GM18505 (cell line): Measurements from ENCODE around the gene RASA3.
"Not testable (repeated sequence)": the region's sequence is repeated elsewhere in the genome, so short reads cannot be mapped to it uniquely, and the experiment has no call there.

Experiments
- ATAC-seq: cut with Tn5 transposase; IDR thresholded peaks from one replicate; pipeline ENCODE4 v1.9.1; 2021; ENCODE audit not compliant: unreplicated experiment
- POLR2A ChIP-seq: IDR thresholded peaks from 4 replicates; pipeline ENCODE4 v1.6.1; 2011; ENCODE audit warnings: borderline replicate concordance; ENCODE audit not compliant: insufficient read depth, insufficient read length; ENCODE audit errors: extremely low read depth

The RASA3 gene

DNA sequence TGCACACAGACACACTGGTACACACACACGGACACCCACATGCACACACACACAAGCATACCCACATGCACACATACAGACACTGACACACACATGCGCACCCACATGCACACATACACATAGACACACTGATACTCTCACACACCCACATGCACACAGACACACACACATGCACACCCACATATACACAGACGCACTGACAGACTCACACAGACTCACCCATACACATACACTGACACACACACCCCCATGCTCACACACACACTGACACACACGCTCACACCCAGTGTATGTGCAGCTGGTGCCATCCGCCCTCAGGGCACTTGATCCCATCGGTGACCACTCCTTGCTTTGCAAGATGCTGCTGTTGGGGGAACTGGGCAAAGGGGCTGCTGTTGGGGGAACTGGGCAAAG, 9.7 kb upstream of the RASA3 start:
- TF ChIP-seq POLR2A: no peak
- no peak for ATAC-seq

DNA sequence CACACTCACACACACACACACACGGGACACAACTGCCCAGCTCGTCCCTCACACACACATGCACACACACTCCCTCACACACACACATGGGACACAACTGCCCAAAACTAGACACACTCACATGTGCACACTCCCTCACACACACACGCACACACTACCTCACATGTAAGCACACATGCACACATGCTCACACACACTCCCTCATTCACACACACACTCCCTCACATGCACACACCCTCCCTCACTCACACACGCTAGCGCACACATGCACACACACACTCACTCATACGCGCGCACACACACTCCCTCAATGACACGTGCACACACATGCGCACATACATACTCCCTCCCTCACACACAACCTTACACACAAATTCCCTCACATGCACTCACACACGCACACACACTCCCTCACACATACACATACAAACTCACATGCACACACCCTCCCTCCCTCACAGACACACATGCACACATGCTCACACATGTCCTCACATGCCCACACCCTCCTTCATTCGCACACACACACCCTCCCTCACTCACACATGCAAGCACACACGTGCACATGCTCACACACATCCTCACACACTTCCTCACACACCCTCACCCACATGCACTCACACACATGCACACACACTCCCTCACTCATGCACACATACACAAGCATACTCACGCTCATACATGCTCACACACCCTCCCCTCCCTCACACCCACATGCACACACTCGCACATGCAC, 9.0 kb upstream of the RASA3 start:
- no peak for ATAC-seq
- TF ChIP-seq POLR2A: no peak

DNA sequence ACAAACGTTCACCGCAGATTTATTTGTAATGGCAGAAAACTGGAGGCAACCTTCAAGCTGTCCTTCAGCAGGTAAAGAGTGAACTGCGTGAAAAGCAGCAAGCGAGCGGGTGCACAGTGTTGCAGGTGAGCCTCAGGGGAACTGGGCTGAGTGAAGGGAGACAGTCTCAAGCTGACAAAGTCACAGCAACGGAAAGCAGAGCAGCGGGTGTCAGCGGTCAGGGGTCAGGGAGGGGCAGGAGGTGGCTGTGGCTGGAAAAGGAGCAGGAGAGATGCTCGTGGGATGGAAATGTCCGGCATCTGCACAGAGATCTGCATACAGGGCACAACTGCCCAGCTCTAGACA, 8.5 kb upstream of the RASA3 start:
- no peak for TF ChIP-seq POLR2A
- ATAC-seq: no peak

DNA sequence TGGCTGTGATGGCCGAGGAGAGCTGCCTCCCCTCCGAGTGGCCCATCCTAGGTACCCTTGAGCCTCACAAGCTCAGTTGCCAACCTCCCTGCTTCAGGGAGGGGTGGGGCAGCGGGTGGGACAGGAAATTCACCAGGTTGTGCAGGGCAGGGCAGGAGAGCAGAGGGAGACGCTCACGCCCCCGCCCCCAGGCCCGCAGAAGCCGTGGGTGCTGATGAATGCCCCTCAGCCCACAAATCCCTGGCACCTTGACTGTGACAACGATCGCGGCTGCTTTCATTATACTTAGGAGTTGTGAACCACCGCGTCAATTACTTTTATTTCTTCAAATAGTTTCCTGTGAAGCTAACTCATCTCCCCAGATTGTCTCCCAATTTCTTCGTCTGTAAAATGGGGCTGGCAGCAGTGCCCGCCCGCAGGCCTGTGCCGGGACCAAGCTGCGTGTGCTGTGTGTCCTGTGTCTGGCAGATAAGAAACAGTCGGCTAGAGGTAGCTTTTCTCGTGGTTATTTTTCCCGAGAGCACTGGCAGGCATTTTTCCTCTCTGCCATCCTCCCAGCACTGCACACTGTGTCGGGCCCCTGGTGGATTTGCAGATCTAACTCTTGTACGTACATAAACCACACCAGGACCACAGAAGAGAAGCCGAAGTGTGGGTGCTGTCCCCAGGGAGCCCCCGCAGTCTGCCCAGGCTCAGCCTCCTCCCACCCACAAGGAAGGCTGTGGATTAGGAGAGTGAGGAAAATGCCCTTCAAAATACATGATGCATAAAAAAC, 7.9 kb upstream of the RASA3 start:
- no peak for TF ChIP-seq POLR2A
- no peak for ATAC-seq

DNA sequence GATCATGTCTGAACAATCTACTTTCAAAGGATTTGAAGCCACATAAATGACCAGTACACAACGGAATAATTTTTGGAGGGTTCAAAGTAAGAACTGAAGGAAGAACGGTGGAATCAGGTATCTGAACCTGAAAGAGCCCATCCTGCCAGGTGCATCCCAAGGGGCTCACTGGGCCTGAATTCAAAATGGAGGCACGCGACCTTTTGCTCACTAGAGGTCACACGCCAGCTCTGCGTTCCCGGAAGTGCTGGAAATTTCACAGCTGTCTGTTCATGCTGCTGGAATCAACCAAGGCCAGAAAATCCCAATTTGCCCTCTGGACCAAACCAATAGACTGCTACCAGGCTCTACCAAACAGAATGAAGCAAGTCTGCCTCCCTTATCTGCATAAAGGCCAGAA, 4.2 kb upstream of the RASA3 start:
- ATAC-seq: no peak
- TF ChIP-seq POLR2A: no peak

DNA sequence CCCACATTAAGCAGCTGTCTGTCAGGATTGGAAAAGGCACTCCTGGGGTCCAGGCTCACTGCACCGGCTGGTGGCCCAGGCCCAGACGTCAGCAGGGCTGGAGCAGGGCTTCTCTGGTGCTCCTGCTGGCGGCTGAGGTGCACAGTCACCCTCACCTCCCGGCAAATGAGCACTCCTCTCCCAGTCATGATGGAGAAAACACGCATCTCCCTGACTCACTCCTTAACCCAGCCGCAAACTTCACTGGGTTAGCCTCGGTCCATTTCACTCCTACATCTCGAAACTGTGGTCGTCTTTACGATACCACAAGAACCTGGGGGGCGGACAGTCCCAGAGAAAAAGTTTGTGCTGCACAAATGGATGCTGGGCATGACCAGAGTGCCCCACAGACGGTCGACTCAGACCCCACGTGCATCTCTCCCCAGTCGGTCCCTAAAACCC, 3.3 kb upstream of the RASA3 start:
- TF ChIP-seq POLR2A: no peak
- ATAC-seq: no peak

DNA sequence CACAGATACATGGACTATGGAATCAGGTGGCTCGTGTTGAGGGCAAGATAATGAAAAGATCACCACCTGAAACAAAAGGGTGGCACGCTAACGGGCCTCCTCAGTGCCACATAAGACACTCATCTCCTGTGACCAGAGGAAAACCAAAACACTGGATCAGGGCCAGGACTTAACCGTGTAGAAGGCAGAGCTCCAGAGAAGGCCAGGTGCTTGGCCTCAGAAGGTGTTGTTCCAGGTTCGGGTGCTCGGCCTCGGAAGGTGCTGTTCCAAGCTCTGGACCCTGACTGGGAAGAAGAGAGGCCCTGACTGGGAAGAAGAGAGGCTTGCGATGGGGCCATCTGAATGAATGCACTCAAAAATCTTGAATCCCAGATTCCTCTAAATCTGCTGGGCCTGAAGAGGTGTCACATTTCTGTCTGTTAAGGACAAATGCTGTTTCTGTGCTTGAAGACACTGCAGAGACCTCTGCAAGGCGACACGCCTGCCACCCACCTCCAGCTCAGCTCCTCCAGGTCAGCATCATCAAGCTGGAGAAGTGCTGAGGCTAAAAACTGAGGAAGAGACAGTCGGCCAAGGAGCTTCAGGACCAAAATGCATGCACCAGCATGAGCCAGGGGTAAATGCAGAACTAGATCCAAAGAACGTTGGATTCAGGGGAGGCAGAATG, 2.7 kb upstream of the RASA3 start:
- ATAC-seq: no peak
- TF ChIP-seq POLR2A: no peak

DNA sequence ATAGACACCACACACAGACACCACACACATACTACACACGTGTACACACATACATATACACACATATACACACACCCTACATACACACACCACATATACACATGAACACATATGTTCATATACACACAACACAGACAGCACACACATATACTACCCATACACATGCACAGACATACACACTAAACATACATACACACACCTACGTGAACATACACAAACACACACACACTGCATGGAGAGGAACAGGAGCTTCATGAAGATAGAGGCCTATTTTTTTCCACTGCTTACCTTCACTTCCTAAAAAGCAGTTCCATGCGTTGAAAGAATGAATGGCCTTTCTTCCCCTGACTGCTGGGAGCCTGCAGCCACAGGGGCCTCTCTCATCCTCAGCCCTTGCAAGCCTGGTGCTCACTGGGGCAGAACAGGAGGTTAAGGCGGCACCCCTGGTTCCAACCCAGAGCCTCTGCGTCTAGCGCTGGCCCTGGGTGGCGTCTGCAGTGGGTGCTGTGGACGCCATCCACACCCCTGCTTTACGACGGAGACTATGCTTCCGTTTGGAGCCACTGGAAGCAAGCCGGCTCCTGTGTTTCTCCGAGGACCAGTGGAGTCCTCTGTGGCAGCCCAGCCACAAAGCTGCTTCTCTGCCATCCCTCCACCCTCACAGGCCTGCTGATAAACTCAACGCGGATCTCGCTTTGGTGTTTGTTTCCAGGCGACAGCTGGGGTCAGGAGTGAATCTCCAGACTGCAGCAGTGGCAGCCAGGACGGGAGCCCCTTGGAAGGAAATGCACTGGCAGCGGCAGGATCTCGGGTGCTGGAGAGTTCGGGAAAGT, 1.9 kb upstream of the RASA3 start:
- no peak for TF ChIP-seq POLR2A
- ATAC-seq: no peak

DNA sequence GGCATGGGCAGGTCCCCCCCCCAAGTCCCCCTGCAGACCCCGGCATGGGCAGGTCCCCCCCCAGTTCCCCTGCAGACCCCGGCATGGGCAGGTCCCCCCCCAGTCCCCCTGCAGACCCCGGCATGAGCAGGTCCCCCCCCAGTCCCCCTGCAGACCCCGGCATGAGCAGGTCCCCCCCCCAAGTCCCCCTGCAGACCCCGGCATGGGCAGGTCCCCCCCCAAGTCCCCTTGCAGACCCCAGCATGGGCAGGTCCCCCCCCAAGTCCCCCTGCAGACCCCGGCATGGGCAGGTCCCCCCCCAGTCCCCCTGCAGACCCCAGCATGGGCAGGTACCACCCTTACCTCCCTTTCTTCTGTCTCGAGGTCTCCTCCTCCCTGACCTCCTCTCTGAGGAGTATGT, 1.1 kb upstream of the RASA3 start:
- ATAC-seq: not testable (repeated sequence)

DNA sequence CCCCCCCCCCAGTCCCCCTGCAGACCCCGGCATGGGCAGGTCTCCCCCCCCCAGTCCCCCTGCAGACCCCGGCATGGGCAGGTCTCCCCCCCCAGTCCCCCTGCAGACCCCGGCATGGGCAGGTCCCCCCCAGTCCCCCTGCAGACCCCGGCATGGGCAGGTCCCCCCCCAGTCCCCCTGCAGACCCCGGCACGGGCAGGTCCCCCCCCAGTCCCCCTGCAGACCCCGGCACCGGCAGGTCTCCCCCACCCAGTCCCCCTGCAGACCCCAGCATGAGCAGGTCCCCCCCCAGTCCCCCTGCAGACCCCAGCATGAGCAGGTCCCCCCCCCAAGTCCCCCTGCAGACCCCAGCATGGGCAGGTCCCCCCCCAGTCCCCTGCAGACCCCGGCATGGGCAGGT, 703 bp upstream of the RASA3 start:
- not testable (repeated sequence) for ATAC-seq

DNA sequence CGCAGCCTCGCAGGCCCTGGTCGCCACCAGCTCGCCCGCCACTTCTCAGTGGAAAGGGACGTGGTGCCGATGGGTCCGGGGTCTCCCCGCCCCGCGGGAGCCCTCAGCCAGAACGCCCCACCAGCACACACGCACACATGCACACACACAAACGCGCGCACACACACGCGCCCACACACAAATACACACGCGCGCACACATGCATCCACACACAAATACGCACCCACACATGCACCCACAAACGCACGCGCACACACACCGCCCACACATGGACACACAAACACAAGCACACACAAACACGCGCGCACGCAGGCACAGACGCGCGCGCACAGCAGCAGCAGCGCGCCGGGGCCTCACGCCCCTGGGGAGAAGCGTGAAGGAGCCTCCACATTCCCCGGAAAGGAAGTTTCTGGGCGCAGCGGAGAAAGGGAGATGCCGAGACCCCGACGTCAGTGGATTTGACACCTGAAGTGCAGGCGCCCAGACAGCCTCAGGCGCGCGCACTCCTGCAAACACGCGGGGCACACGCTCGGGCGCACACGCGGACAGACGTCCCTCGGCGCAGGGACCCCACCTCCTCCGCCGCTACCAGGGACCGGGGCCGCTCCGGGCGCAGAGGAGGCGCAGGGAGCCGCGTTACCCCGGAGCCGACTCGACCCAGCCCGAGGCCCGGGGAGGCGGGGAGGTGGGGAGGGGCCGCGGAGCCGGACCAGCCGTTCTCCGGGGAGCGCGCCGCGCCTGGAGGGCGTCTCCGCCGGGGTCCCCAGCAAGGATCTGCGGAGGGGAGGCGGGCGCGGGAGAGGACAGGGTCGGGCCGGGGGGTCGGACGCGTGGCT, 622 bp downstream of the RASA3 start:
- no peak for ATAC-seq

DNA sequence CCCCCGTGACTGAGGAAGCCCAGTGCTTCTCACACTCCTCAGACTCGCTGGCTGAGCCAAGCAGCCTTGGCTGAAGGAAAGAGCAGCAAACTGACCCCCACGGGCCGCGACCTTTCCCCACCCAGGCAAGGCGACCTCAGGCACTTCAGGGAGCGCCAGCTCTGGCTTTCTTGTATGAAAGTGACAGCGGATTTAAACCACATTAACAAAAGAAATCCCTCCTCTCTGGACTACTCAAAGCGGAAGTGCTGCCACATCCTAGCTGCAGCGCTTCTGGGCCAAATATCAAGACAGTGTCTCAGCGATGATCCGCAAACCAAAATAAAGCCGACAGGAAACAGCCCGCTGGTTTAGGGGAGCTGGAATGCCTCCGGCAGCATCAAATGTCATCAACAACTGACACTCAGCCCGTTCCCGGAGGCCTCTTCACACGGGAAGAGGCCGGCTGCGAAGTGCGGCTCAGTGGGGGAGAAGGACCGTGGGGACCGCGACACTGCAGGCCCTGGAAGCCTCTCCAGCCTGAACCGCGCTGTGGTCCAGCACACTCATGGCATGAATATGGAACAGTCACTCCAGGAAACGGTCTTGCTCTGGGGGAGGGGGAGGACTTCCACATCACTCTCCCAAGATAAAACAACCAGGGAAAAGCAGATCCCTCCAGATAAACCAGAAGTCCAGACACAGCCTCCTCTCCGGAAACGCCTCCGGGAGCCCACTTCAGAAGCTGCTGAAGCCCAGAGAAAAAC, 1.4 kb downstream of the RASA3 start:
- peak; percentile 50 for TF ChIP-seq POLR2A
- no peak for ATAC-seq

More for the DNA sequence above, 622 bp downstream of the RASA3 start:
- TF ChIP-seq POLR2A: no peak
